Lower leg skin (tissue), 4 donors: ENCODE results near the gene NOP10. TPM values are rescaled to one million over a fixed set of nuclear protein-coding genes. Genes with fewer than 3 reads are reported as not detected.

Experiments used
- DNase-seq, 2 donors: peaks; one replicate each; pipeline ENCODE4 v3.0.0-alpha.2; 2019; ENCODE audit warnings: low spot score in 2 of 2
- H3K4me3 ChIP-seq: fragments of 200-600 bp; sonication (generic); 2 replicates; pipeline ENCODE4 v1.5.1; 2017; ENCODE audit warnings: mild to moderate bottlenecking, low read depth; ENCODE audit not compliant: poor library complexity, severe bottlenecking
- POLR2A ChIP-seq, 2 donors: fragments of 450-650 bp; IDR thresholded peaks; one replicate each; pipeline ENCODE4 v1.6.1; 2016 to 2017; ENCODE audit warnings: antibody characterized with exemption in 2 of 2, mild to moderate bottlenecking in 1 of 2, moderate library complexity in 1 of 2
- WGBS, 2 donors: methylation state at CpG; one replicate each; pipeline ENCODE4 v1.1.5; 2018; 5-methylcytosine and 5-hydroxymethylcytosine counted together
- intact Hi-C: fragments of 100-400 bp; cut with DNase I; formaldehyde crosslinking; loops from one replicate; pipeline ENCODE4 v1.15.0; 2023; ENCODE audit warnings: low total_unique reads
- total RNA-seq, 4 donors: library from RNA; depleted of rRNA; stranded (reverse); fragments of >200 nt; gene quantifications; one replicate each; pipeline ENCODE4 v1.1.0, GENCODE V29; 2016
- TF ChIP-seq, protein P1 (sequence below), 3 donors: fragments of 450-650 bp; IDR thresholded peaks; one replicate each; pipeline ENCODE4 v1.5.1; 2016; ENCODE audit warnings: antibody characterized with exemption in 3 of 3, mild to moderate bottlenecking in 3 of 3, moderate library complexity in 2 of 3

The NOP10 gene
- total RNA-seq, 4 donors from 2014 or later = 107 to 129 (median 124) TPM

DNA sequence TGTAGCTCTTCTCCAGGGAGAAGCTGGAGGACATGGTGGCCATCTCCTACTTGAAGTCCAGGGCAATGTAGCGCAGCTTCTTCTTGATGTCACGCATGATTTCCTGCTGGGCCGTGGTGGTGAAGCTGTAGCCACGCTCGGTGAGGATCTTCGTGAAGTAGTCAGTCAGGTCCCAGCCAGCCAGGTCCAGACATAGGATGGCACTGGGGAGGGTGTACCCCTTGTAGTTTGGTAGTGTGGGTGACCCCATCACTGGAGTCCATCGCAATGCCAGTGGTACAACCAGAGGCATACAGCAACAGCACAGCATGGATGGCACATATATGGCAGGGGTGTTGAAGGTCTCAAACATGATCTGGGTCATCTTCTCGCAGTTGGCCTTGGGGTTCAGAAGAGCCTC, 31.0 kb upstream of the NOP10 start:
- peak in 1 of 2 donors; percentile 43 for DNase-seq
- no peak overlapping the region for H3K4me3 ChIP-seq
- no peak for TF ChIP-seq POLR2A (IDR thresholded peaks at IDR 0.05)
- TF ChIP-seq, protein P1, sequence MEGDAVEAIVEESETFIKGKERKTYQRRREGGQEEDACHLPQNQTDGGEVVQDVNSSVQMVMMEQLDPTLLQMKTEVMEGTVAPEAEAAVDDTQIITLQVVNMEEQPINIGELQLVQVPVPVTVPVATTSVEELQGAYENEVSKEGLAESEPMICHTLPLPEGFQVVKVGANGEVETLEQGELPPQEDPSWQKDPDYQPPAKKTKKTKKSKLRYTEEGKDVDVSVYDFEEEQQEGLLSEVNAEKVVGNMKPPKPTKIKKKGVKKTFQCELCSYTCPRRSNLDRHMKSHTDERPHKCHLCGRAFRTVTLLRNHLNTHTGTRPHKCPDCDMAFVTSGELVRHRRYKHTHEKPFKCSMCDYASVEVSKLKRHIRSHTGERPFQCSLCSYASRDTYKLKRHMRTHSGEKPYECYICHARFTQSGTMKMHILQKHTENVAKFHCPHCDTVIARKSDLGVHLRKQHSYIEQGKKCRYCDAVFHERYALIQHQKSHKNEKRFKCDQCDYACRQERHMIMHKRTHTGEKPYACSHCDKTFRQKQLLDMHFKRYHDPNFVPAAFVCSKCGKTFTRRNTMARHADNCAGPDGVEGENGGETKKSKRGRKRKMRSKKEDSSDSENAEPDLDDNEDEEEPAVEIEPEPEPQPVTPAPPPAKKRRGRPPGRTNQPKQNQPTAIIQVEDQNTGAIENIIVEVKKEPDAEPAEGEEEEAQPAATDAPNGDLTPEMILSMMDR (IDR thresholded peaks at IDR 0.05) = no peak
- intact Hi-C loops = no loop called here
- 85 to 87% methylated on average over 8 of the region's 8 CpGs for WGBS, 2 donors

DNA sequence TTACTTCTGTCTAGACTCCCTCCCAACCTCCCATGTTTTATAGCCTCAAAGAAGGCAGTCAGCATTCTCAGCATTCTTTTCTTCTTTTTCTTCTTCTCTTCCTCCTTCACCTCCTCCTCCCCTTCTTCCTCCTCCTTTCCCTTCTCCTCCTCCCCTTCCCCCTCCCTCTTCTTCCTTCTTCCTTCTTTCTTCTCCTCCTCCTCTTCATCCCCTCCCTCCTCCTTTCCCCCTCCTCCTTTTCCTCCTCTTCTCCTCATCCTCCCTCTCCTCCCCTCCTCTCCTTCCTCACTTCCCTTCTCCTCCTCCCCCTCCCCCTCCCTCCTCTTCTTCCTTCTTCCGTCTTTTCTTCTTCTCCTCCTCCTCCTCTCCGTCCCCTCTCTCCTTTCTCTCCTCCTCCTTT, 27.7 kb upstream of the NOP10 start:
- DNase-seq = no peak
- 31 to 46% methylated on average over 2 of the region's 2 CpGs for WGBS, 2 donors
- no peak overlapping the region for H3K4me3 ChIP-seq
- intact Hi-C loops = no loop called here
- TF ChIP-seq, protein P1 (IDR thresholded peaks at IDR 0.05) = no peak
- TF ChIP-seq POLR2A (IDR thresholded peaks at IDR 0.05) = no peak

DNA sequence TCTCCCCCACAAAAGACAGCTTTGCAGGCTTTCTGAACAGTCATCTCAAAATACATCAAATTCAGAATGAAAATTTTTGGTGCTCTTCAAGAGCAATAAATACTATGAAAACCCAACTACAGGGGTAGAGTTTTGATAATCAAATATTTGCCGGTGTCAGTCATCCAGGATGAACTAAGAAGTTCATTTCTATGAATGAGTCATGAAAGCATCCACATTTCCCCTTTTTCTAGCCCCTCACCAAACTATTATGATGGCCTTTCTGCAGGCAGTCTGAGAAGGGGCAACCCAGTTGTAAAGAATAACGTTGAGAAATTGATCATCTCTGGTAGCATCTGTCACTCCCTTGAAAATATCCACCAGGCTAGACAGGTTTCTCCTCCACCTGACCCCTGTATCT, 27.2 kb upstream of the NOP10 start:
- intact Hi-C loops = no loop called here
- no peak overlapping the region for H3K4me3 ChIP-seq
- DNase-seq = no peak
- TF ChIP-seq POLR2A (IDR thresholded peaks at IDR 0.05) = no peak
- TF ChIP-seq, protein P1 (IDR thresholded peaks at IDR 0.05) = no peak
- WGBS, 2 donors = 62 to 72% methylated on average over 2 of the region's 2 CpGs

DNA sequence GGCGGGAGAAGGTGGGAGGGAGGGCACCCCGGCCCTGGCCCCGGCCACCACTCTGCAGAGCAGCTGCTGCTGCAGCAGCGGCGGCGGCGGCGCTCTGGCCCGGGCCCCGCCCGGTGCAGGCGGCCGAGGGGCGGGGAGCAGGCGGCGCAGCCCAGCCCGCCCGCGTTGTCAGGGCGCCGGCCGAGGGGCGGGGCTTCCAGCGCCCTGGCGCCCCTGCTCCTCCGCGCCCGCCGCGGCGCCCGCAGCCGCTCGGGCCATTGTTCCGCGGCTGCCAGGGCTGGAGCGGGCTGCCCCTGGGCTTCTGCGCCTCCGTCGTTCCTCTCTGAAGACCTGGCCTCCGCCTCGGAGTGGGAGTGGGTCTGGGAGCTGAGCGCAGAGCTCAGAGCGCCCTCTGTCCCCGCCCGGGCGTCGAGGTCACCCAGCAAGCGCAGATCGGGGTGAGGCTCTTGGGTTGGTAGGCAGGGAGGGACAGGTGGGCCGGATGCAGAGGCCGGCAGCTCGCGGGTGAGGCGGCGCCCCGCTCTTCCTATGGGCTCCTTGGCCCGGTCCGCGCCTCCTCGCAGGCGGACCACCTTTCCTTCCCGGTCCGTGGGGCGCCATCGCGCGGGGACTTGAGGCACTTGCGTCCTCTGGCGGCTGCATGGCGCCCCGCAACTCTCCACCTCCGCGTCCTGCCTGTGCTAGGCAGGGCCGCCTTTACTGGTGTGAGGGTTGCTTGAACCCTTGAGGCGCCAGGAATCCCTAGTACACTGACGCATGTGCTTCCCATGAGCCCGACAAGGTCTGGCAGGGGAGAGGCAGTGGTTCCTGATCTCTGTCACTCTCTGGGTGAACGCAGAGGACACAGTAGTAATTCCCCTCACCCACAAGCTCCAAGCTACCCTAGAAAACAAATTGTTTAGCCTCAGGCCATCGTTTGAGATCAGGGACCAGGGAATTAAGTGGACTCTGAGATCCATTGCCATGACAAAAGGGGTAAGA, 24.5 kb upstream of the NOP10 start, which contains the start of gene LPCAT4:
Gene LPCAT4, minus strand, starts transcription at position 96 of the 981 bp plus-strand sequence. CDS start 96 bp downstream, outside the sequence.
- DNase-seq = peak; percentile 79 to 97
- intact Hi-C loops = loop anchor here (10.0 kb wide), 3 partner anchors 217 to 557 kb away; partner anchors contain the start of gene GOLGA8B
- TF ChIP-seq POLR2A (IDR thresholded peaks at IDR 0.05) = no peak
- TF ChIP-seq, protein P1 (IDR thresholded peaks at IDR 0.05) = peak in 1 of 3 donors; percentile 93
- H3K4me3 ChIP-seq = peak within 1 kb of the TSS; percentile 90
- WGBS, 2 donors = 1 to 2% methylated on average over 30 to 42 of the region's 80 CpGs

DNA sequence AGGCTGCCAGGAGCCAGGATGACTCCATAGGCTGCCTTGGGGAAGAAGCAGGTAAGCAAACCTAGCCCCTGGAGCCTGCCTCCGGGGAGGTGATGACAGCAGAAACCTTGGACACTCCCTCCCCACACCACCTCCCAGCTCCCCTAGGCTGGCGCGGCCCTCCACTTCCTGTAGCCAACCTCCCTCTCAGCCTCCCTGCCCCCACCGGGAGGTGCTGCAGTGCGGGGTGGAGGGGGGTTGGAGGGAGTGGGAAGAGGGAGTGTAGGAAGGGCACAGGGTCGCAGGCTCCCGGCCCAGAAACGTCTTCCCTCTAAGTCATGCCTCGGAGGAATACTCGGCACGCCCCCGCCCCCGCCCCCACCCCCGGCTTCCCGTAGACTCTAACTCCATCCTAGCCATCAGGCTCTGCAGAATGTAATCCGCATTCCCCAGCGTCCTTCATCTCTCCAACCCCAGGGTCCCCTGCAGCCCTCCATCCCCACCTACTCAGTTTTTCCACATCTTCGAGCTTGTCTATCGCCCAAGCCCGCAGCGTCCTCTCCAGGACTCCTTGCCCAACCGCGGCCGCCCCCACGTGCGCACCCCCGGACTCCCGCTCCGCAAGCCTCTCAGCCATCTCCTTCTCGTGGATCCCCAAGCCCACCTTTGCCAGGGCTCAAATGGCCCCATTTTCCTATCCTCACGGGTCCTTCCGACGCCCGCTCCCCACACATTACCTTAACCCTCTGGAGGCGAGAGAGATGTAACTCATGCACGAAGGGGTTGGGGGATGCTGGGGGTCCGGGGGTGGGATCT, 23.5 kb upstream of the NOP10 start:
- intact Hi-C loops = loop anchor here (10.0 kb wide), 3 partner anchors 218 to 558 kb away; partner anchors contain the start of gene GOLGA8B
- H3K4me3 ChIP-seq = peak overlapping the region; percentile 90
- TF ChIP-seq, protein P1 (IDR thresholded peaks at IDR 0.05) = no peak
- TF ChIP-seq POLR2A (IDR thresholded peaks at IDR 0.05) = no peak
- WGBS, 2 donors = 0 to 1% methylated on average over 33 to 36 of the region's 37 CpGs
- peak; percentile 24 to 89 for DNase-seq
